ENCODE data around the gene LY9.
"Not testable (repeated sequence)": the region's sequence is repeated elsewhere in the genome, so short reads cannot be mapped to it uniquely, and the experiment has no call there.

Gene LY9

GRCh38 chr1:160868141-160868540 is 72.2 kb downstream of the LY9 start:
- Histone ChIP-seq H3K79me2 (ENCODE audit: insufficient read depth, low read length) (0 out of 2 replicates have a peak, but pooled peaks cover 7% of the 10 kb centered on the region), H3K4me3 (ENCODE audit: low read length, poor library complexity, severe bottlenecking) (no peak overlapping the region), H3K4me2 (ENCODE audit: low read depth, low read length, poor library complexity, severe bottlenecking) (no peak overlapping the region), H3K9ac (ENCODE audit: low read depth, low read length, poor library complexity, severe bottlenecking) (no peak overlapping the region), H3K4me1 (ENCODE audit: insufficient read depth, low read length, poor library complexity, severe bottlenecking) (peaks cover 49% of the 10 kb centered on the region), H3K9me2 (replicated peaks; ENCODE audit: low read depth, low read length) (no peaks in the 10 kb centered on the region), H3K27me3 (ENCODE audit: insufficient read depth, low read length, poor library complexity, severe bottlenecking) (no peaks in the 10 kb centered on the region), H4K20me1 (ENCODE audit: insufficient read depth, low read length, poor library complexity, severe bottlenecking) (no peaks in the 10 kb centered on the region), H3K36me3 (ENCODE audit: insufficient read depth, low read length) (no peaks in the 10 kb centered on the region), H3F3A (ENCODE audit: low read depth) (peaks cover 1% of the 10 kb centered on the region; the same call in 1 of the 2 replicates), H3K9me3 (ENCODE audit: insufficient read depth, low read depth, low read length) (no peaks in the 10 kb centered on the region), H2AFZ (ENCODE audit: low read length) (no peak overlapping the region)
- TF ChIP-seq, protein P1, sequence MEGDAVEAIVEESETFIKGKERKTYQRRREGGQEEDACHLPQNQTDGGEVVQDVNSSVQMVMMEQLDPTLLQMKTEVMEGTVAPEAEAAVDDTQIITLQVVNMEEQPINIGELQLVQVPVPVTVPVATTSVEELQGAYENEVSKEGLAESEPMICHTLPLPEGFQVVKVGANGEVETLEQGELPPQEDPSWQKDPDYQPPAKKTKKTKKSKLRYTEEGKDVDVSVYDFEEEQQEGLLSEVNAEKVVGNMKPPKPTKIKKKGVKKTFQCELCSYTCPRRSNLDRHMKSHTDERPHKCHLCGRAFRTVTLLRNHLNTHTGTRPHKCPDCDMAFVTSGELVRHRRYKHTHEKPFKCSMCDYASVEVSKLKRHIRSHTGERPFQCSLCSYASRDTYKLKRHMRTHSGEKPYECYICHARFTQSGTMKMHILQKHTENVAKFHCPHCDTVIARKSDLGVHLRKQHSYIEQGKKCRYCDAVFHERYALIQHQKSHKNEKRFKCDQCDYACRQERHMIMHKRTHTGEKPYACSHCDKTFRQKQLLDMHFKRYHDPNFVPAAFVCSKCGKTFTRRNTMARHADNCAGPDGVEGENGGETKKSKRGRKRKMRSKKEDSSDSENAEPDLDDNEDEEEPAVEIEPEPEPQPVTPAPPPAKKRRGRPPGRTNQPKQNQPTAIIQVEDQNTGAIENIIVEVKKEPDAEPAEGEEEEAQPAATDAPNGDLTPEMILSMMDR (conservative IDR thresholded peaks at IDR 0.05; ENCODE audit: low read length) = no peak
- no peak for TF ChIP-seq EZH2phosphoT487 (IDR thresholded peaks at IDR 0.05; ENCODE audit: borderline replicate concordance)

DNA sequence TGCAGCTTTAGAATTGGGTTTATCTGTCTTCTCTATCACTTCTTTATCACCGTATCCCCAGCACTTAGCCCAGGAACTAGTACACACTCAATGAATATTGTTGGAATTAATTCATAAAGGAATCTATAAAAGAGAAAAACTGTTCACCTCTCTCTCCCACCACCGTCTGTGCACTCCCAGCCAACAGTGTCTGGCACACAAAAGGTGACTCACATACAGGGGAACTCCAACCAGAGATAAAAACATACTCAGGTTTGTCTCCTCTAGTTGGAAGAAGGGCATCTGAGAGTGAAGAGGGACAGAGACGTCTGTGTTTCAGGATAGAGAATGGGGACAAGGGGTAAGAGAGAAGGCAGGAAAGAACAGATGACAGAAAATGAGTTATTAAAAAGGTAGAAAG is 79.0 kb downstream of the LY9 start:
- H4K20me1 ChIP-seq (ENCODE audit: insufficient read depth, low read length, poor library complexity, severe bottlenecking) = no peaks in the 10 kb centered on the region
- H3K79me2 ChIP-seq (ENCODE audit: insufficient read depth, low read length) = no peaks in the 10 kb centered on the region
- H3F3A ChIP-seq (ENCODE audit: low read depth) = no peaks in the 10 kb centered on the region
- no peaks in the 10 kb centered on the region for H3K36me3 ChIP-seq (ENCODE audit: insufficient read depth, low read length)
- peaks cover 28% of the 10 kb centered on the region for H3K4me1 ChIP-seq (ENCODE audit: insufficient read depth, low read length, poor library complexity, severe bottlenecking)
- no peaks in the 10 kb centered on the region for H3K9me3 ChIP-seq (ENCODE audit: insufficient read depth, low read depth, low read length)
- H3K4me3 ChIP-seq (ENCODE audit: low read length, poor library complexity, severe bottlenecking) = no peak overlapping the region
- H3K4me2 ChIP-seq (ENCODE audit: low read depth, low read length, poor library complexity, severe bottlenecking) = no peak overlapping the region
- TF ChIP-seq, protein P1 (conservative IDR thresholded peaks at IDR 0.05; ENCODE audit: low read length) = no peak
- TF ChIP-seq EZH2phosphoT487 (IDR thresholded peaks at IDR 0.05; ENCODE audit: borderline replicate concordance) = no peak
- H3K9me2 ChIP-seq (replicated peaks; ENCODE audit: low read depth, low read length) = no peaks in the 10 kb centered on the region
- no peaks in the 10 kb centered on the region for H3K27me3 ChIP-seq (ENCODE audit: insufficient read depth, low read length, poor library complexity, severe bottlenecking)
- H2AFZ ChIP-seq (ENCODE audit: low read length) = no peak overlapping the region
- H3K9ac ChIP-seq (ENCODE audit: low read depth, low read length, poor library complexity, severe bottlenecking) = no peak overlapping the region

DNA sequence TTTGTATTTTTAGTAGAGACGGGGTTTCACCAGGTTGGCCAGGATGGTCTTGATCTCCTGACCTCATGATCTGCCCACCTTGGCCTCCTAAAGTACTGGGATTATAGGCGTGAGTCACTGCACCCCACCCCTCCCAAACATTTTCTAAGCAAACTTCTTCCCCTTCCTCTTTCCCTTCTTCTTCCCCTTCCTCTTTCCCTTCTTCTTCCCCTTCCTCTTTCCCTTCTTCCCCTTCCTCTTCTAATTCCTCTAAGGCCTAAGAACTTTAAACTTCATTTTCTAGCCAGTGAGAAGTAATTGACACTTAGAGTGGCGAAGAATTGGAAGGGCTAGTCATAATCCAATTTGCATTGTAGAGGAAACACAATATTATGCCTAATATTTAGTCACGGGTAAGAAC is 79.6 kb downstream of the LY9 start:
- H3K4me2 ChIP-seq (ENCODE audit: low read depth, low read length, poor library complexity, severe bottlenecking); H3K9me3 ChIP-seq (ENCODE audit: insufficient read depth, low read depth, low read length); H4K20me1 ChIP-seq (ENCODE audit: insufficient read depth, low read length, poor library complexity, severe bottlenecking); H3K9ac ChIP-seq (ENCODE audit: low read depth, low read length, poor library complexity, severe bottlenecking); H3K79me2 ChIP-seq (ENCODE audit: insufficient read depth, low read length); H3K36me3 ChIP-seq (ENCODE audit: insufficient read depth, low read length); H3F3A ChIP-seq (ENCODE audit: low read depth); H3K9me2 ChIP-seq (replicated peaks; ENCODE audit: low read depth, low read length); H2AFZ ChIP-seq (ENCODE audit: low read length); H3K4me3 ChIP-seq (ENCODE audit: low read length, poor library complexity, severe bottlenecking); H3K27me3 ChIP-seq (ENCODE audit: insufficient read depth, low read length, poor library complexity, severe bottlenecking): not testable (repeated sequence)
- H3K4me1 ChIP-seq (ENCODE audit: insufficient read depth, low read length, poor library complexity, severe bottlenecking) = peaks cover 28% of the 10 kb centered on the region

GRCh38 chr1:160876311-160876710 is 80.3 kb downstream of the LY9 start:
- Histone ChIP-seq H3K36me3 (ENCODE audit: insufficient read depth, low read length) (no peaks in the 10 kb centered on the region), H3K9me3 (ENCODE audit: insufficient read depth, low read depth, low read length) (no peaks in the 10 kb centered on the region), H3K9me2 (replicated peaks; ENCODE audit: low read depth, low read length) (no peaks in the 10 kb centered on the region), H4K20me1 (ENCODE audit: insufficient read depth, low read length, poor library complexity, severe bottlenecking) (no peaks in the 10 kb centered on the region), H3K9ac (ENCODE audit: low read depth, low read length, poor library complexity, severe bottlenecking) (no peak overlapping the region), H3F3A (ENCODE audit: low read depth) (no peaks in the 10 kb centered on the region), H3K79me2 (ENCODE audit: insufficient read depth, low read length) (no peaks in the 10 kb centered on the region), H2AFZ (ENCODE audit: low read length) (0 out of 2 replicates have a peak overlapping the region, but pooled peaks have one; percentile 59), H3K27me3 (ENCODE audit: insufficient read depth, low read length, poor library complexity, severe bottlenecking) (no peaks in the 10 kb centered on the region), H3K4me3 (ENCODE audit: low read length, poor library complexity, severe bottlenecking) (no peak overlapping the region), H3K4me2 (ENCODE audit: low read depth, low read length, poor library complexity, severe bottlenecking) (no peak overlapping the region), H3K4me1 (ENCODE audit: insufficient read depth, low read length, poor library complexity, severe bottlenecking) (peaks cover 28% of the 10 kb centered on the region)
- no peak for TF ChIP-seq EZH2phosphoT487 (IDR thresholded peaks at IDR 0.05; ENCODE audit: borderline replicate concordance)
- TF ChIP-seq, protein P1 (conservative IDR thresholded peaks at IDR 0.05; ENCODE audit: low read length) = no peak

Measured in Loucy (cell line).